Prostate gland (tissue), 2 donors: ENCODE results near the gene PTPRM. TPM values are rescaled to one million over a fixed set of nuclear protein-coding genes. Genes with fewer than 3 reads are reported as not detected.

Experiments used
- DNase-seq: peaks from one replicate; pipeline ENCODE4 v3.0.0-alpha.2; 2019; ENCODE audit warnings: low spot score
- H3K27ac ChIP-seq, 2 donors: fragments of 200-600 bp; sonication (generic); 2 replicates each; pipeline ENCODE4 v1.5.1; 2017 to 2019
- H3K27me3 ChIP-seq: fragments of 200-600 bp; sonication (generic); replicated peaks from 2 replicates; pipeline ENCODE4 v1.5.1; 2019; ENCODE audit not compliant: insufficient read depth
- H3K36me3 ChIP-seq, 2 donors: fragments of 200-600 bp; sonication (generic); 1 replicate in 1 of 2; 2 replicates in 1 of 2; pipeline versions ENCODE4 v1.5.1 to v1.8.1; 2017 to 2019
- H3K4me1 ChIP-seq: fragments of 200-600 bp; sonication (generic); replicated peaks from 2 replicates; pipeline ENCODE4 v1.5.1; 2019
- H3K4me3 ChIP-seq, 2 donors: fragments of 200-600 bp; sonication (generic); 2 replicates each; pipeline ENCODE4 v1.5.1; 2017 to 2019
- H3K9me3 ChIP-seq: fragments of 200-600 bp; sonication (generic); 2 replicates; pipeline ENCODE4 v1.5.1; 2017
- CTCF ChIP-seq, 4 experiments: fragments of 200-600 bp in 2 of 4; fragments of 450-650 bp in 2 of 4; sonication (generic) in 2 of 4; IDR thresholded peaks; 1 replicate in 3 of 4; 2 replicates in 1 of 4; pipeline ENCODE4 v1.5.1; 2016 to 2019; ENCODE audit warnings: antibody characterized with exemption in 4 of 4, mild to moderate bottlenecking in 2 of 4, moderate library complexity in 2 of 4
- POLR2A ChIP-seq: fragments of 450-650 bp; IDR thresholded peaks from one replicate; pipeline ENCODE4 v1.6.1; 2016; ENCODE audit warnings: antibody characterized with exemption, mild to moderate bottlenecking
- POLR2AphosphoS5 ChIP-seq: sonication (generic); formaldehyde crosslinking; IDR thresholded peaks from one replicate; pipeline ENCODE4 v1.6.1; 2017; ENCODE audit warnings: antibody characterized with exemption
- WGBS: methylation state at CpG from one replicate; pipeline ENCODE4 v1.1.5; 2018; 5-methylcytosine and 5-hydroxymethylcytosine counted together
- intact Hi-C: fragments of 100-400 bp; cut with DNase I; formaldehyde crosslinking; loops from one replicate; pipeline ENCODE4 v1.14.2; 2022
- total RNA-seq, 2 donors: library from RNA; depleted of rRNA; stranded (reverse); fragments of >200 nt; gene quantifications; one replicate each; pipeline ENCODE4 v1.1.0, GENCODE V29; 2016

Gene PTPRM
- total RNA-seq, 2 donors from 2014 or later: 32.9 to 92.6 TPM

GRCh38 chr18:7624697-7625096, 57.6 kb downstream of the PTPRM start:
- Histone ChIP-seq H3K36me3 (no peaks in the 10 kb centered on the region), H3K27ac (no peak overlapping the region), H3K9me3 (no peaks in the 10 kb centered on the region), H3K4me1 (no peaks in the 10 kb centered on the region), H3K4me3 (no peak overlapping the region), H3K27me3 (no peaks in the 10 kb centered on the region)
- TF ChIP-seq POLR2AphosphoS5 (no peak), POLR2A (no peak), CTCF (IDR thresholded peaks at IDR 0.05) (no peak)
- 96% methylated on average over 6 of the region's 6 CpGs for WGBS
- intact Hi-C loops: no loop called here
- no peak for DNase-seq

DNA sequence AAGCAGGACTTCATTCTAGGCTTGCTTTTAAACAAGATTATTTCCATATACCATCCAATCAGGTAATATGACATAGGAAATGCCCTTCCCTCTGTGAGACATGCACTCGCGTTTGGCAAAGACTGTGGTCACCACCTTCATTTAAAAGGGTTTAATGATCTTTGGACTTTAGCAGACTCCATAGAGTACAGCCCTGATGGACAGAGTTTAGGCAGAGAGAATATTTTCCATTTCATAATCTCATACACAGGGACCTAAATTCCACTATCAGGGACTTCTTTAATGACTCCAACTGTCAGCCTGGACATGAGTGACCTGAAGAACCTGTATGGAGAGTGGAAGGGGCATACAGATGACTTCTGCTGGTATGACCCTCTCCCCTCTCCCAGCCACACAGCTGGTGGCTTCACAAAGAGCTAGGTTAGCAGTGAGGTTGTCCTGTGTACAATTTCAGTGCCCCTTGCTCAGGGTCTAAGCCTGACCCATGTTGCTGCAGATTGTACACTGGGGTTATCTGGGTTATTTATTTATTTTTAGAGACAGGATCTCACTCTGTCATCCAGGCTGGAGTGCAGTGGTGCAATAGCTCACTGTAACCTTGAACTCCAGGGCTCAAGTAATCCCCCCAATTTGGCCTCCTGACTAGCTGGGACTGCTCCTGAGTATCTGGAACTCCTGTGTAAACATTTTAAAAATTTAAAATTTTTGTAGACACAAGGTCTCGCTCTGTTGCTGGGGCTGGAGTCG, 59.2 kb downstream of the PTPRM start:
- H3K27me3 ChIP-seq: no peaks in the 10 kb centered on the region
- intact Hi-C loops: no loop called here
- DNase-seq: no peak
- TF ChIP-seq POLR2AphosphoS5 (no peak), CTCF (IDR thresholded peaks at IDR 0.05) (no peak), POLR2A (no peak)
- no peaks in the 10 kb centered on the region for H3K9me3 ChIP-seq
- no peak overlapping the region for H3K27ac ChIP-seq
- WGBS: 84% methylated on average over 4 of the region's 4 CpGs
- no peak overlapping the region for H3K4me3 ChIP-seq
- H3K36me3 ChIP-seq: no peaks in the 10 kb centered on the region
- H3K4me1 ChIP-seq: no peaks in the 10 kb centered on the region

GRCh38 chr18:7626922-7627440, 59.9 kb downstream of the PTPRM start:
- Histone ChIP-seq H3K9me3 (no peaks in the 10 kb centered on the region), H3K27ac (no peak overlapping the region), H3K27me3 (no peaks in the 10 kb centered on the region), H3K4me1 (no peaks in the 10 kb centered on the region), H3K36me3 (no peaks in the 10 kb centered on the region), H3K4me3 (no peak overlapping the region)
- no peak for DNase-seq
- TF ChIP-seq CTCF (IDR thresholded peaks at IDR 0.05) (no peak), POLR2AphosphoS5 (no peak), POLR2A (no peak)
- 64% methylated on average over 5 of the region's 5 CpGs for WGBS
- intact Hi-C loops: no loop called here

DNA sequence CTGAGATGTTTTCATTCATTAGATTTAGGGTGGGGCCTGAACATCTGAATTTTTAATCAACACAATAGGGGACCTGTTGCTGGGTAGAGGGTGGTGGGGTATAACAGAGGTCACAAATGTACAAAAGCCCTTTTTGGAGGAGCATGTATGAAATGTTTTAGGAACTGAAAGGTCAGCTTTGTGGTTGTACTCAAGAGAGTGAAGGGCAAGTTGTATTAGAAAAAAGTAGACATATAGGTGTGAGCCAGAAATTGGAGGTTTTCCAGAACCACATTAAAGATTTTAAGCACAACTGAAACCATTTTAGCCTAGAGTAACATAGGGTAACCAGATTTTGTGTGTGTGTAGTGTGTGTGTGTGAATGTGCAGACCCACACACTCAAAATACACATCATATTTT, 62.3 kb downstream of the PTPRM start:
- TF ChIP-seq POLR2A (no peak), CTCF (IDR thresholded peaks at IDR 0.05) (no peak), POLR2AphosphoS5 (no peak)
- H3K4me1 ChIP-seq: no peaks in the 10 kb centered on the region
- intact Hi-C loops: no loop called here

More for the DNA sequence above, 62.3 kb downstream of the PTPRM start:
- H3K36me3 ChIP-seq: no peaks in the 10 kb centered on the region
- H3K4me3 ChIP-seq: no peak overlapping the region
- no peaks in the 10 kb centered on the region for H3K27me3 ChIP-seq
- H3K27ac ChIP-seq: no peak overlapping the region
- DNase-seq: no peak
- no peaks in the 10 kb centered on the region for H3K9me3 ChIP-seq
